Ascending aorta (tissue), 2 donors: Measurements from ENCODE around the gene KIF25. TPM values are rescaled to one million over a fixed set of nuclear protein-coding genes. Genes with fewer than 3 reads are reported as not detected.

Experiments used
- DNase-seq, 2 donors: peaks; one replicate each; pipeline ENCODE4 v3.0.0-alpha.2; 2019; ENCODE audit warnings: low spot score in 2 of 2
- H3K27ac ChIP-seq, 2 donors: fragments of 200-600 bp; sonication (generic); one replicate each; pipeline ENCODE4 v1.5.1; 2016 to 2017; ENCODE audit warnings: mild to moderate bottlenecking in 1 of 2
- H3K27me3 ChIP-seq: fragments of 200-600 bp; sonication (generic); one replicate; pipeline ENCODE4 v1.5.1; 2017
- H3K36me3 ChIP-seq, 2 donors: fragments of 200-600 bp; sonication (generic); one replicate each; pipeline ENCODE4 v1.5.1; 2016
- H3K4me1 ChIP-seq, 2 donors: fragments of 200-600 bp; sonication (generic); one replicate each; pipeline ENCODE4 v1.5.1; 2016 to 2017; ENCODE audit warnings: mild to moderate bottlenecking in 1 of 2
- H3K4me3 ChIP-seq, 2 donors: fragments of 200-600 bp; sonication (generic); one replicate each; pipeline ENCODE4 v1.5.1; 2016 to 2017; ENCODE audit warnings: mild to moderate bottlenecking in 1 of 2
- H3K9me3 ChIP-seq, 2 donors: fragments of 200-600 bp; sonication (generic); one replicate each; pipeline ENCODE4 v1.5.1; 2016
- CTCF ChIP-seq, 3 experiments: fragments of 200-600 bp in 2 of 3; fragments of 450-650 bp in 1 of 3; sonication (generic) in 2 of 3; IDR thresholded peaks; one replicate each; pipeline ENCODE4 v1.5.1; 2016 to 2019; ENCODE audit warnings: antibody characterized with exemption in 3 of 3, mild to moderate bottlenecking in 1 of 3, moderate library complexity in 1 of 3
- intact Hi-C: fragments of 100-400 bp; cut with DNase I; formaldehyde crosslinking; loops from one replicate; pipeline ENCODE4 v1.15.1; 2023
- total RNA-seq: library from RNA; depleted of rRNA; stranded (reverse); fragments of >200 nt; gene quantifications from one replicate; pipeline ENCODE4 v1.1.0, GENCODE V29; 2016

KIF25 gene
- total RNA-seq, 1 donor from 2014 or later: not detected

GRCh38 chr6:168035661-168036545, 38.4 kb downstream of the KIF25 start:
- H3K27ac ChIP-seq: no peak overlapping the region
- H3K9me3 ChIP-seq: peaks cover 5 to 16% of the 10 kb centered on the region in 2 donors
- no peaks in the 10 kb centered on the region for H3K36me3 ChIP-seq
- no peaks in the 10 kb centered on the region for H3K4me1 ChIP-seq
- intact Hi-C loops: no loop called here
- peak overlapping the region; percentile 32 to 57 for H3K4me3 ChIP-seq
- no peak for TF ChIP-seq CTCF (IDR thresholded peaks at IDR 0.05)
- H3K27me3 ChIP-seq: no peaks in the 10 kb centered on the region
- no peak for DNase-seq

DNA sequence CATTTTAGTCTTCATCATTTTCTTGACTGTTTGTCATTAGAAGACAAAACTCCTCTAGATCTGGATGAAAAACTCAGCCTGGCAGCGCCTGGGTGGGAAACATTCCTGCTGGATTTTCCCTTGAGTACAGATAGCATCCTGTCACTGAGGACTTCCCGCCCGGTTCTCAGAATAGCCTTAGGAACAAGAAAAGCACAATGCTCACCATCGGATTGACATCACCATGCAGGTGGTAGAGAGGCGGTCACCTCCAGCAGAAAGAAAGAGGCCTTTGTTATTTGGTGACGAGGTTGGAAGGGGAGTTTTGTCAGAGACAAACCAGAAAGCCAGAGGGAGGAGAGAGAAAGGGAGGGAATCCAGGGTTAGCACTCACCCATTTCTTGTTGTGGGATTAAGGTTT, 39.8 kb downstream of the KIF25 start:
- Histone ChIP-seq H3K9me3 (peaks cover 5 to 19% of the 10 kb centered on the region in 2 donors), H3K4me3 (no peak overlapping the region), H3K36me3 (no peaks in the 10 kb centered on the region), H3K27ac (no peak overlapping the region), H3K27me3 (no peaks in the 10 kb centered on the region), H3K4me1 (no peaks in the 10 kb centered on the region)
- no peak for TF ChIP-seq CTCF (IDR thresholded peaks at IDR 0.05)
- intact Hi-C loops: no loop called here
- DNase-seq: no peak

GRCh38 chr6:168037856-168038255, 40.4 kb downstream of the KIF25 start:
- Histone ChIP-seq H3K36me3 (no peaks in the 10 kb centered on the region), H3K4me3 (no peak overlapping the region), H3K27me3 (no peaks in the 10 kb centered on the region), H3K9me3 (peaks cover 5 to 19% of the 10 kb centered on the region in 2 donors), H3K27ac (no peak overlapping the region), H3K4me1 (no peaks in the 10 kb centered on the region)
- TF ChIP-seq CTCF (IDR thresholded peaks at IDR 0.05): no peak
- intact Hi-C loops: no loop called here
- DNase-seq: no peak

- Histone ChIP-seq H3K4me1 (no peaks in the 10 kb centered on the region), H3K27me3 (no peaks in the 10 kb centered on the region), H3K36me3 (no peaks in the 10 kb centered on the region), H3K27ac (no peak overlapping the region), H3K9me3 (peaks cover 5 to 19% of the 10 kb centered on the region in 2 donors), H3K4me3 (no peak overlapping the region)
- no peak for TF ChIP-seq CTCF (IDR thresholded peaks at IDR 0.05)
- intact Hi-C loops: no loop called here
- DNase-seq: no peak
These were observed 41.2 kb downstream of the KIF25 start for GRCh38 chr6:168038576-168039140.

DNA sequence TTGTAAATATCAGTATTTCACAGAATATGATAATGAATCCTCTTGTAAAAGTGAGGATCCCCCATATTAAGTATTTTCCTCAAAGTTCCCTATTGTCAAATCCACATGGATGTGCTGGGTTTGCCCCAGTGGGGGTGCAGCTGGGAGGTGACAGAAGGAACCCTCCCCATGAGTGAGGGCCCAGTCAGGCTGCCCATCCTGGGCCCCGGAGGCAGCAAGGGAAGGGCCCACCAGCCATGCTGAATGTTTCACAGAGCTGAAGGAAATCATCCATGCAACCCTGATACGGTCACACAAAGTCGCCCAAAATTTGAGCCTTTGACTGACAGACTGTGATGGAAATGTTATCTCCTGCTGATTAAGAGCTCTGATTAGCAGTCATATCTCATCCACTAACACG, 41.8 kb downstream of the KIF25 start:
- intact Hi-C loops: no loop called here
- H3K9me3 ChIP-seq: peaks cover 5 to 19% of the 10 kb centered on the region in 2 donors
- H3K36me3 ChIP-seq: no peaks in the 10 kb centered on the region
- H3K27ac ChIP-seq: no peak overlapping the region
- H3K4me3 ChIP-seq: no peak overlapping the region
- no peaks in the 10 kb centered on the region for H3K4me1 ChIP-seq
- no peak for DNase-seq
- no peaks in the 10 kb centered on the region for H3K27me3 ChIP-seq
- no peak for TF ChIP-seq CTCF (IDR thresholded peaks at IDR 0.05)
